Parathyroid adenoma (tissue), 2 donors: Measurements from ENCODE around the gene CDC45.

Experiments
- H2AFZ ChIP-seq: fragments of 300-600 bp; sonication (generic); one replicate; pipeline ENCODE4 v1.7.0; 2017; ENCODE audit warnings: antibody characterized with exemption, mild to moderate bottlenecking
- H3K27ac ChIP-seq: fragments of 300-600 bp; sonication (generic); one replicate; pipeline ENCODE4 v1.7.0; 2017
- H3K27me3 ChIP-seq: fragments of 300-600 bp; sonication (generic); one replicate; pipeline ENCODE4 v1.7.0; 2017; ENCODE audit warnings: low read length; ENCODE audit not compliant: control insufficient read depth, insufficient read depth
- H3K36me3 ChIP-seq: fragments of 300-600 bp; sonication (generic); one replicate; pipeline ENCODE4 v1.7.0; 2017; ENCODE audit warnings: low read length; ENCODE audit not compliant: control insufficient read depth, insufficient read depth
- H3K4me1 ChIP-seq: fragments of 300-600 bp; sonication (generic); one replicate; pipeline ENCODE4 v1.7.0; 2017; ENCODE audit warnings: control low read depth
- H3K4me2 ChIP-seq: fragments of 300-600 bp; sonication (generic); one replicate; pipeline ENCODE4 v1.7.0; 2017; ENCODE audit warnings: low read length
- H3K4me3 ChIP-seq: fragments of 300-600 bp; sonication (generic); one replicate; pipeline ENCODE4 v1.7.0; 2017; ENCODE audit warnings: low read depth, low read length
- H3K79me2 ChIP-seq: fragments of 300-600 bp; sonication (generic); one replicate; pipeline ENCODE4 v1.7.0; 2017; ENCODE audit warnings: control low read depth
- H3K9ac ChIP-seq: fragments of 300-600 bp; sonication (generic); one replicate; pipeline ENCODE4 v1.7.0; 2017; ENCODE audit warnings: mild to moderate bottlenecking
- H3K9me3 ChIP-seq: fragments of 300-600 bp; sonication (generic); one replicate; pipeline ENCODE4 v1.7.0; 2017; ENCODE audit warnings: low read length; ENCODE audit not compliant: control insufficient read depth
- CTCF ChIP-seq: fragments of 300-600 bp; sonication (generic); IDR thresholded peaks from one replicate; pipeline ENCODE4 v1.7.0; 2017; ENCODE audit warnings: antibody characterized with exemption, mild to moderate bottlenecking
- donor health status: primary hyperparathyroidism.

Gene CDC45

GRCh38 chr22:19461506-19461905 is 18.2 kb upstream of the CDC45 start:
- Histone ChIP-seq H3K9me3 (no peaks in the 10 kb centered on the region), H3K27me3 (no peaks in the 10 kb centered on the region), H3K27ac (no peak overlapping the region), H3K4me3 (no peak overlapping the region), H3K79me2 (no peaks in the 10 kb centered on the region), H3K9ac (no peak overlapping the region), H2AFZ (no peak overlapping the region), H3K4me1 (no peaks in the 10 kb centered on the region), H3K4me2 (no peak overlapping the region), H3K36me3 (no peaks in the 10 kb centered on the region)
- TF ChIP-seq CTCF: no peak

GRCh38 chr22:19463008-19463407 is 16.7 kb upstream of the CDC45 start:
- no peaks in the 10 kb centered on the region for H3K4me1 ChIP-seq
- no peak for TF ChIP-seq CTCF
- no peaks in the 10 kb centered on the region for H3K79me2 ChIP-seq
- H3K9ac ChIP-seq: no peak overlapping the region
- no peaks in the 10 kb centered on the region for H3K27me3 ChIP-seq
- no peaks in the 10 kb centered on the region for H3K36me3 ChIP-seq
- no peak overlapping the region for H3K4me3 ChIP-seq
- no peak overlapping the region for H3K4me2 ChIP-seq
- H3K27ac ChIP-seq: no peak overlapping the region
- H3K9me3 ChIP-seq: no peaks in the 10 kb centered on the region
- no peak overlapping the region for H2AFZ ChIP-seq

- Histone ChIP-seq H3K4me1 (no peaks in the 10 kb centered on the region), H3K9me3 (no peaks in the 10 kb centered on the region), H3K9ac (no peak overlapping the region), H3K4me2 (no peak overlapping the region), H3K4me3 (no peak overlapping the region), H2AFZ (no peak overlapping the region), H3K27ac (no peak overlapping the region), H3K79me2 (no peaks in the 10 kb centered on the region), H3K27me3 (no peaks in the 10 kb centered on the region), H3K36me3 (no peaks in the 10 kb centered on the region)
- no peak for TF ChIP-seq CTCF
These were observed 15.9 kb upstream of the CDC45 start for GRCh38 chr22:19463491-19464469.

- Histone ChIP-seq H3K36me3 (no peaks in the 10 kb centered on the region), H3K4me1 (no peaks in the 10 kb centered on the region), H3K27ac (no peak overlapping the region), H3K4me2 (no peak overlapping the region), H3K79me2 (no peaks in the 10 kb centered on the region), H3K9ac (no peak overlapping the region), H3K27me3 (no peaks in the 10 kb centered on the region), H3K9me3 (no peaks in the 10 kb centered on the region), H2AFZ (no peak overlapping the region), H3K4me3 (no peak overlapping the region)
- TF ChIP-seq CTCF: no peak
These were observed 15.2 kb upstream of the CDC45 start for GRCh38 chr22:19464546-19464945.

- H3K79me2 ChIP-seq: no peaks in the 10 kb centered on the region
- H3K4me1 ChIP-seq: no peaks in the 10 kb centered on the region
- no peak overlapping the region for H3K4me3 ChIP-seq
- H3K27me3 ChIP-seq: no peaks in the 10 kb centered on the region
- no peak overlapping the region for H3K9ac ChIP-seq
- no peak overlapping the region for H2AFZ ChIP-seq
- no peaks in the 10 kb centered on the region for H3K9me3 ChIP-seq
- no peak overlapping the region for H3K27ac ChIP-seq
- TF ChIP-seq CTCF: no peak
- H3K4me2 ChIP-seq: no peak overlapping the region
- H3K36me3 ChIP-seq: no peaks in the 10 kb centered on the region
These were observed 14.7 kb upstream of the CDC45 start for GRCh38 chr22:19464975-19465374.
